ENCODE data around the gene TRHDE.

GRCh38 chr12:72230589-72230988 is 41.6 kb upstream of the TRHDE start:
- TF ChIP-seq CTCF (IDR thresholded peaks at IDR 0.05) (no peak), REST (IDR thresholded peaks at IDR 0.05; ENCODE audit: insufficient read depth in 1 of 2, low read depth in 2 of 2, low read length in 1 of 2) (no peak), POLR2AphosphoS5 (IDR thresholded peaks at IDR 0.05; ENCODE audit: low read depth, low read length) (no peak), TCF7L2 (IDR thresholded peaks at IDR 0.05; ENCODE audit: low read depth, low read length) (no peak)

Measured in Panc1 (cell line).